ENCODE results near the gene ZNF804B.

Gene ZNF804B

DNA sequence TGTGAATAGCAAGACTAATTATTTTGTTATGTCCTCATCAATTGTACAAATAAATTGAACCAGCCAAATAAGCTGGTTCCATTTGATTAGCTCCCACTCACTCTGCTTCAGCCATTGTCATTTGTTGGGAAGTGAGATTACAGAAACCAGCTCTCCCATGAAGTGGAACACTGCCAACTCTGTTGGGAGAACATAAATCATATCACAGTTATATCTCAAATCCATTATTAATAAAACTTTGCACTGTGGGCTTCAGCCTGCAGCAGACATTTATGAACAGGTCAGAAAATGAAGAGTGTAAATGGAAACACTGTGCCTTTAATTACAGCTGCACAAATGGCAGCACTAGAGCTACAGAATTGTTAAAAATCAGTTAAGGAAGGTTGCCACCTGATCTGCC is 82.7 kb downstream of the ZNF804B start:
- DNase-seq = no peak

DNA sequence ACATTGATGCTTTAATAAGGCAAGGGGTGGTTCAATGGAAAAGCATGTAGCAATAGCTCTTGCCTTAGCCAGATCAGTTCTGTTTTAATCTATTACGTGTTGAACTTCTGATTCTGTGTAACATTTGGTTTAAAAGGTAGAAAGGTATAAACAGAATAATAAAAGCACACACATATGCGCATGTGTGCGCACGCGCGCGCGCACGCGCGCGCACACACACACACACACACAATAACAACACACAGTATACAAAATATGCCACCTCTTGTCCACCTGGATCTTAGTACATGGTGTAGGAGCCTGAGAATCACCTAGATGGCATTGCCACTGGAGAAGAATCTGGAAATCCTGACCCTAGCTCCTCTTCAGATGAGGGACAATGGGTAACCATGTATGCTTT is 85.6 kb downstream of the ZNF804B start:
- no peak for DNase-seq

DNA sequence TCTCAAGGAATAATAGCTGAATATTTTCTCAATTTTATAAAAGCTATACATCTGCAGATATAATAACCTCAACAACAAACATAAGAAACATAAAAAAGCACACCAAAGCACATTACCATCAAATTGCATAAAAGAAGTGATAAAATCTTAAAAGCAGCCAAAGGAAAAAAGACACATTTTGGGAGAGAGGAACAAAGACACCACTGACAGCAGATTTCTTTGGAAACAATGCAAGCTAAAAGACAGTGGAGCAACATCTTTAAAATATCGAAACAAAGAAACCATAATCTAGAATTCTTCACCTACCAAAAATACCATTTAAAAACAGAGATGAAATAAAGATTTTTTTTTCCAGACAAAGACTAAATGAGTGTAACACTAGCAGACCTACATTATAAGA is 91.7 kb downstream of the ZNF804B start:
- DNase-seq = no peak

DNA sequence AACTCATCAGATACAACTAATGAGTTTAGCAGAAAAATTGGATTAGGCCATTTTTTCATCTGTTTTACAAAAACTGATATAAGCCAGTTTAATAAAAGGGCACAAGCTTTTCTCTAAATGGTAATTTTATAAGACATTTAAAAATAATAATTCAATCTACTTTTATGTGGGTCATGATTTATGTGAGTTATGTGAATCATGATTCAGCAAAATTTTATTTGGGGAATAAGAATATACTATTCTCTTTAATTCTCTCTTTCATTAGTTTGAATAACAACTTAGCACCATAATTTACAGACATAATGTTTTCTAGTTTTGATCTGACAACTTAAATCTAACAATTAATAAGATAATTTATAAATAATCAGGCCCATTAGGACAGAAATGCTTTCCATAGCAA is 99.8 kb downstream of the ZNF804B start:
- DNase-seq = no peak

DNA sequence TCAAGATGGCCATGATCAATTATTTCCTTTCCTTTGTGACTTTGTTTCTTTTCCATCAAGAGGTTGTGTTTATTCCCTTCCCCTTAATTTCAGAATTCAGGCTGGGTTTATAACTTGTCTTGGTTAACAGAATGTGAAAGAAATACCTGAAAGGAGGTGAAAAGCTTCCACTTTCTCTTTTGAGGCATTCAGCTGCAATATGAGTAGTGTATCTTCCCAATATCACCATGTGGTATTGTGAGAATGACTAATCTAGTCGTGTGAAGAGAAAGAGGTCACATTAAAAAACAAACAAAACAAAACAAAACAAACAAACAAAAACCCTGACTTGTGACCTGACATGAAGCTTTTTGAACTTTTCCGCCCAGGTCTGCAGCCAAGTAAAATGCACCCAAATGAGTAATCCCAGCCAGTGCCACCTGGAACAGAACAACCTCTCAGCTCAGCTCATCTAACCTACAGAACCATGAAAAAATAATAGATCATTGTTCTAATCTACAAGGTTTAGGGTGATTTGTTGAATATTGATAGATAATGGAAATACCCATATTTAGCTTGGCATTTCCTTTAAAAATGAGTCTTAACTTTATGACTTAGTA is 106.9 kb downstream of the ZNF804B start:
- DNase-seq = no peak

DNA sequence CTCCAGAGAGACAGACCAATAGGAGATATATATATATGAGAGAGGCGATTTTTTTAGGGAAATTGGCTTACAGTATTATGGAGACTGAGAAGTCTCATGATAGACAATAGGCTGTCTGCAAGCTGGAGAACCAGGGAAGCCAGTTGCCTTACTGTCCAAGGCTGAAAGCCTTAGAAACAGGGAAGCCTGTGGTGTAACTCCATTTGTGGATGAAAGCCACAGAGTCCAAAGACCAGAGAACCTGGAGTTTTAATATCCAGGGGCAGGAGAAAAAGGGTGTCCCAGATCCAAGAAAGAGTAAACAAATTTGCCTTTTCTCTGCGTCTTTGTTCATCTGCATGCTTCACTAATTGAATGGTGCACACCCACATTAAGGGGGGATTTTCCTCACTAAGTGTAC is 107.7 kb downstream of the ZNF804B start:
- no peak for DNase-seq

DNA sequence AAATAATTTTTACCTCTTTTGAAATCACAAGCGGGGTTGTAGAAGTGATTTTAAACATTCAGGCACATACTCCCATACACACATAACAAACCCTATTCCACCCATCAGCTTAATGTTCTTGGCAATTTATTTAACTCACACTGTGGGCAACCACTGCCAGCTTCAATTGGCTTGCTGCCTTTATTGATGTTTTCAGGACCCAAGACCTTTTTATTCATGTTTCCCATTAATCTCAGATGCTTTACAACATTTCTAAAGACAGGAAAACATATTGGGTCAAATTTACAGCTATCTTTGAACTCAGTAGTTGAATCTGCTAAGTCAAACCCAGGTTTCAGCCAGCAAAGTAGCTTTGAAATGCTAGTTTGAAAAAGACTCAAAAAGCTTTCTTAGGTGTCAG is 109.0 kb downstream of the ZNF804B start:
- no peak for DNase-seq

DNA sequence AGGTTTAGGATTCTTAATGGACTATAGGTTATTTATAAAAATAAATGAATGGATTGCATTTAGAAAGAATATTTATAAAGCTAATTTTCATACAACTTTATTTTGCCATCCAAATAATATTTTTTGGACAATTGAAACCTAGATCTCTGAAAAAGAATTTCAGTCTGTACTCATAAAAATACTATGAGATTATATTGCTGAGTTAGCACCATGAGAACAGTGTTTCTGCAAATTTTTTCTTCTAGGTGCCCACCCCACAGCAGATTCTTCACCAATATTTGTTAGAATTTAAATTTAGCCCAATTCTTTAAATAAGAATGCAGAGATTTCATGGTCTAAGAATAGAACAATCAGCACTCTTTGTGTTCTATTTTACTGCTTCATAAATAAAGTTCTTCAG is 121.6 kb downstream of the ZNF804B start:
- DNase-seq = no peak

DNA sequence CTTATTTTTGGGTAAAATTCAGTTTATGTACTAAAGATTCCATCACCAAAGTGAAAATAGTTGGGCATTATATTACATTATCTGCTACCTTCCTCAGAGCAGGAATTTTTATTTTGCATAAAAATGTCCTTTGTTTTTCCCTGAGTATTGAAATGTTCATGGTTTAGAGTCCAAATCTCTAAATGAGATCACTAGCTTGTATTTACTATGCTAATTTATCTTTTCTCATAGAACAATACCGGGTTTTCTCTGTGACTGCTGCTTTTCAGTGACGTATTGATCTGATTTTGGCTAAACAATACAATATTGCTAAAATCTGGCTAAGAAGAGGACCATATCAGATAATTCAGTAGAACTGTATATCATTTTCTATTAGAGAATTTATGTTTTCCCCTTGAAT is 125.6 kb downstream of the ZNF804B start:
- DNase-seq = no peak

DNA sequence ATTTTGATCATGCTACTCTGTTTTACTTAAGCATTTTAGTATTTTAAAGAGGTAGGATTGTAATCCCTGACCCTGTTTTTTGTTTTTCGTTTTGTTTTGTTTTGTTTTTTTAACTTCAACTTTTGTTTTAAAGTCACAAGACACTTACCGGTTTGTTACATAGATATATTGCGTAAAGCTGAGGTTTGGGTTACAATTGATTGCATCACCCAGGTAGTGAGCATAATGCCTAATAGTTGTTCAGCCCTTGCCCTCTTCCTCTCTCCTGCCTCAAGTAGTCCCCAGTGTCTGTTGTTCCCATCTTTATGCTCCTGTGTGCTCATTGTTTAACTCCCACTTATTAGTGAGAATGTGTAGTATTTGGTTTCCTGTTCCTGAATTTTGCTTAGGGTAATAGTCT is 129.2 kb downstream of the ZNF804B start:
- no peak for DNase-seq

DNA sequence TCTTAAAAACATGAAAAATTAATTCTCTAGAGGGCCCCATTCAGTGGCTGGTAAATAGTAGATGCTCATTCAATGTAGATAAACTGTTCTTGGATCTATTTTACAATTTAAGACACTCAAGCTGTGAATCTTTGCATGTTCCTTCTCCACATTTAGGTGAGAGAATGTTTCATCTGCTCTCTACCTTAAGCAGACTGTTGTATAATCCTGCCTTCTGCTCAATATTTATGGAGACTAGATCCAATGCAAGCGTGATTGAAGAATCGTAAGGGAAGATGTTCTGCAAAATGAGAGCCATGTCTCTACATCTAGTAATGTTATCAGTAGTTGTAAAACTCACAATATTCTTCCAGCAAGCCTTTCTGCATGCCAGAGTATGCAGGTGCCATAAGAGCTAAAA is 151.0 kb downstream of the ZNF804B start:
- no peak for DNase-seq

DNA sequence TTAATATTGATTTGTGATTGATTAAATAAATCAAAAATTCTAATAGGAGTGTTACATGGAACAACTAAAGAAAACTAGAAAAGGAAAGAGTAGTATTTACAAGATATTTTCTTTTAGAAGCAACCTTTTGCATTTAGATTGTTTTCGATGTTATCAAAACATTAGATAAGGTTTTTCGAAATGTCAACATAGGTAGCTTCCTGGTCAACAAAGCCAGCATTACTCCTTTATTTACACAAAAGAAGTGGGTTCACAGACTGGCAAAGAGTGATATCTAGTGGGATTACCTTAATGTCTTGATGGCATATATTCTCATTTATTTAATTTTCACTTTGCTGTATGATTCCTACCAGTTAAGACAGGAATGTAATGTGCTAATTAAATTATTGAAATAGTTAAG is 153.4 kb downstream of the ZNF804B start:
- DNase-seq = no peak

DNA sequence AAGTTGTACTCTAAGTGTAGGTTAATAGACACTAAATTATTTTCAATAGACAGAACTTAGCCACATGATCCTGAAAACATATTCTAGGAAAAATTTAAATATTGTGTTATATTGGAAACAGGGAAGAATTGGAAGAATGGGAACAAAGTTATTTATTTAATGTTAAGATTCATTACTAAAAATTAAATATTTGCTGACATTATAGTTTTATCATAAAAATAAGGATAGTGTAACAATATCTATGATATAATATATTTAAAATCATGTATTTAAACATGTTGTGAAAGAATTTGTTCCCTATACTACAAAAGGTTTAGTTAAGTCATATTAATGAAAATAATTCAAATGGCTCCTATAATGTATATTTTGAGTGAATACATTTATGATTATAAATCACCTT is 156.1 kb downstream of the ZNF804B start:
- no peak for DNase-seq

DNA sequence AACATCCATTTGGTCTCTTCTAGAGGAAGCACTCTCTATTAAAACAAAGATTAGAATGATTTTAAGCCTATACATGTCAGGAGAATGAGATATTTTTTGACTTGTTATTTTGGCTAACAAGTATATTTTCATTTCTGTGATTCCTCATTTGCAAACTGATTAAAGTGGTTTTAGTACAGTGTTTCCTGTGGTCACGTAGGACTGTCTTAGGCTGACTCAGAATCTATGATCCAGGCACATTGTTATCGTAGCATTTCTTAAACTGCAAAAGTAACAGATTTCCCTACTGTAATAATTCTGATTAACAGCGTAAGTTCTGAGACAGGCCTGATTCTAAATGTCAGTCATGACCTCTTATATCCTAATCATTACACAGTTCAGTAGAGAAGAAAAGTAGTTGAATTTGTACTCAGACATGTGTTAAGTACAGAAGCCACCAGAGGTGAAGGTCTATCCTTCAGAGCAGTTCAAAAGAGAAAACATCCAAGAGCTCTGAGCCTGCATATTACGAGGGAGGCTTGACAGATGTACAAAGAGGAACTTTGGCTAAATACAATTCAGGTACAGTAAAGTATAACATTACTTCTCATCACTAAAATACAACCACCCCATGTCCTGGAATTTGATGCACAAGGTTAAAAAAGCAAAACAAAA is 160.1 kb downstream of the ZNF804B start:
- DNase-seq = no peak

DNA sequence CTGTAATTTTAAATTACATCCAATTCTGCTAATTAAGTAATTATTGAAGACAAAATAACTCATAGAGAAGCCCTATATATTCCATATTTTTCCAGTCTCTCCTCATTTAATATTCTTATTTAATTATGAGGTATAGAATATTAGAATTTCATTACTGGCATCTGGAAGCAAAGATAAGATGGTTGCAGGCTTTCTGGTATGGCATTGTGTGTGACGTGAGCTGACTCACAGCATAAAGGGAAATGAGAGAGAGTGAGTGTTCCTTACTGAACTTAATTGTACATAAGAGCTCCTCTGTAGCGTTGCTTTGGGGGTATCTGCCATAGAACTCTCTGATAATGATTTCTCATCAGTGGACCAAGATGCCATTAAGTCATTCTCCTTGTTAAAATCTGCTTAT is 163.4 kb downstream of the ZNF804B start:
- no peak for DNase-seq

DNA sequence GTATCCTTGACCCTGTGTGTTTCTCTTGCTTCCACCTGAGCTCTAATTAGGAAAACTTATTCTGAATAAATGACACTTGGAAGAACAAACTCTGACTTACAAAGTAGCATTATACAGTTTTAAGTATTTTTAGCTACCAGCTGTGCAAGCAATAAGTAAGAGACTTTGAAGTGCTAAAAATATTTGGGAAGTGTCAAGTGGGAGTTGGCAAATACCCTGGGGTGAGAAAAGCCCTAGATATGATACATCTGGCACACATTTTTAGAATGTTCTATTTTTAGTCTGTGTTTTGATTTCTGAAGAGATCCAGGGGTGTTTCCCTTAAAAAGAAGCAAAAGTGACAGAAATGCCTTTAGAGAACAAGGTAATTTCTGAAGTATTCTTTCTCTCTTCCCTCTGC is 168.8 kb downstream of the ZNF804B start:
- no peak for DNase-seq

DNA sequence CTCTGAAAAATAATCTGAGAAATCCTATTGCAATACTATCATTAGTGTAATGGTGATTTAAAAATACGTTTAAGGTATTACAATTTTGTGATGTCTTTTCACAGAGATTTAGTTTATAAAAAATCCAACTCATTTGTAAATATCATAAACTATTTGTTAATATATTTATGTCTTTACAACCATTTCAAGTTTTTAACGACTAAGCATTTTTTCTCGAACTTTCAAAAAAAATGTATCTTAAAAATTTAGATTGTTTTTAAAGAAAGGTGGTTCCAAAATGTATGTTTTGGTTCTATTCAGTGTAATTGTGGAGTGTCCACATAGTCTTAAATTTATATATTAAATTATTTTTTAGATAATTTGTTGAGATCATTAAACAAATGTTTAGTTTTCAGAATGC is 170.2 kb downstream of the ZNF804B start:
- no peak for DNase-seq

DNA sequence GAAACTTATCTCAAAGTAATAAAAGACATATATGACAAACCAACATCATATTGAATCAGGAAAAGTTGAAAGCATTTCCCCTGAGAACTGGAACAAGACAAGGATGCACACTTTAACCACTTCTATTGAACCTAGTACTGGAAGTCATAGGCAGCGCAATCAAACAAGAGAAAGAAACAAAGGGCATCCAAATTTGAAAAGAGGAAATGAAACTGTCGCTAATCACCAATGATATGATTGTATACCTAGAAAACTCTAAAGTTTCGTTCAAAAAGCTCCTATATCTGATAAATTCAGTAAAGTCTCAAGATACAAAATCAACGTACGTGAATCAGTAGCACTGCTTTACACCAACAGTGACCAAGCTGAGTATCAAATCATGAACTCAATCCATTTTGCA is 173.8 kb downstream of the ZNF804B start:
- no peak for DNase-seq

DNA sequence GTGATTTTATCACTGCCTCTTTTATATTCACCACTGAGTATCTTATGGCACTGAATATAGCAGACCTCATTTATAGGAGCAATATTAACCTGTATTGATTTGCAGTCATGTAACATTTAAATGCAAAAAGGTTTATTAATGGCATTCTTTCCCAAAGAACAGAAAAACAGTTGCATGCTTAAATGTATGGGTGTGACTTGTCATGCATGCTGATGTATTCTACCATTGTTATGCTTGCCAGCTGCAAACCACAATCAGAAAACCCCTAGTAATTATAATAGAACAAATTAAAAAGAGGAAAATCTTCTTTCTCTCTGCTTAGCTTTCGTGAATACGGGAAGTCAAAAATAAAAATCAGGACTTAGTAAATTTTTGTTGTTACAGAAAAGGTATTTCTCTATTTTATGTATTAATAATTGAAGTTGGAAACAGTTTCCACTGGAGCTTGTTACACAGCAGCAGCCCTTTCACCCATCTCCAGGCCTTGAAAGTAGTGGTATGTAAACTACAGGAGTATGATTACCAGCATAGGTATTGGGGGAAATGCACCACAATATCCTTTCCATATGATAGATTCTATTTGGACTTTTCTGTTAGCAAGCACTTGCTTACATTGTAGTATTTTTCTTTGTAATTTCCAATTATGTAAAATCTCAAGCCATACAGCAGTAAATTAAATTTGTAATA is 183.5 kb downstream of the ZNF804B start:
- no peak for DNase-seq

DNA sequence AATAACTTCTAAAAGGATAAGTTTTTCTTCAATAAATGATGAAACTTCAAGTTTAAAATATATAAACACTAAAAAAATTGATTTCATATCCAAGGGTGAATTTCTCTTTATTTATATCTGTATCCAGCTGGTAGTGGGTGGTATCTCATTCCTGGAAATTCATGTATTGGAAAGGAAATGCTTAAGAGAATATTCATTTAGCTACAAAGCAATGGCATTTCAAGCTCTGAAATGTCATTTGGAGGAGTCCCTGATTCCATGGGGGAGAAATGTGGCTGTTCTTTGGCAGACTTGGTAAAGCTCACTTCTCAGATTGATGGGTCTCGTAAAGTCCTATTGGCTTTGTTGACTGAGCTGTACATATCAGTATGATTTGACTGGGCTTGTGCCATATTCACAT is 192.3 kb downstream of the ZNF804B start:
- DNase-seq = no peak

DNA sequence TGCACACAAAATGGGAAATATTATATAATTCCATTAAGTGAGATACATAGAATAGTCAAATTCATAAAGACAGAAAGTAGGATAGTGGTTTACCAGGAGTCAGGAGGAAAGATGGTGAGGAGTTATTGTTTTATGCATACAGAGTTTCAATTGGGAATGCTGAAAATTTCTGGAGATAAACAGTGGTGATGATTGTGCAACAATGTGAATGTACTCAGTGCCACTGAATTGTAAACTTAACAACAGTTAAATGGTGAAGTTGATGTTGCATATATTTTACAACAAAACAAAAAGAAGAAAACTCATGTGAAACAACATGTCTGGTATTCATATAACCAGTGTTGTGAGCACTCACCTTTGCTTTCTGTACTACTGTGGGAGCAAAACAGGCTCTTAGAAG is 204.9 kb downstream of the ZNF804B start:
- no peak for DNase-seq

DNA sequence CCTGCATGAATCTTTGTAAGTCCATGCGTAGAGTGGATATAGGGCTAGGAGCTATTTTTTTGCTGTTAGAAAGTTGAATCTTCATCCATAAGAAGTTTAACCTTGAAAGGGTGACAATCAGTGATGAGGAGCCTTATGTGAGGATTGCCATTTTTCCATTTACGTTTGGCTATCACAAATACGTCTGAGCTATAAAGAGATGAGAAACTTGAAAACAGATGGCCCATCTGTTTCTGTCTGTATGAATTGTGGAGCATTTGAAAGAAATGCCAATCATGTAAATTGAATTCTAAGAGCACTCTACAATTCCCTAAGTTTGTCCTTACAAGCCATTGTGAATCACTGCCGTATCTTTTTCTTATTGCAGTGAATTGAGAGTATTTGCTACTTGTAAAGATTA is 205.9 kb downstream of the ZNF804B start:
- no peak for DNase-seq

DNA sequence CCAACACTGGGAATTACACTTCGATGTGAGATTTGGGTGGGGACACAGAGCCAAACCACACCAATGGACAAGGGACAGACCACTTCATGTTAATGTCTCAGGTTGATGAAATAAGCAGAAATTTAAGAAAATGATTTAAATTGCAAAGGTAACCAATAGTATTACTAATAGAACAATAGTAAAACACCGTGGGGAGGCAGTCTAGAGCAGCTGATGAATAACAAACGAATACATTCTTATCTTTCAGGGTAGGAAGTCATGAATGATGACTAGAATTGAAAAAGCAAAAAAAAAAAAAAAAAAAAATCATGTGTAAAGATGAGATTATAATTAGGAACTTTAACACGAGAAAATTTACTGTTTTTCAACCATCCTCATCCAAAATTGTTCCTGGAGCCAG is 207.9 kb downstream of the ZNF804B start:
- no peak for DNase-seq

DNA sequence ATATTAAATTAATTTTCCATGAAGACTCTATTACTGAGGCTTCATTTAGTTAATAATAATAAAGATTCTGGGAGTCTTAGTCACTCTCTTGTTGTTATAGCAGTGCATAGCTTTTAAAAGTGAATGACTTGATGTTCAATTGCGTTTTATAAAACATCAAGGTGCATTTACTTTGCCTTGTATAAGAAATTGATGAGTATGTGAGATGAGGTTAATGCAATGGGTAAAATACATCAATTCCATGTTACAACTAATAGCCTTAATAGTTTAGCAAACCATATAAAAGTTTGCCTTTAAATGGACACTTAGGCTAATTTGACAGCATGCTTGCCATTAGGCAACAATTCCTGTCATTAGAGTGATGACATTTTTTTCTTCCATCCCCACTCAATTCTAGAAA is 209.7 kb downstream of the ZNF804B start:
- no peak for DNase-seq

DNA sequence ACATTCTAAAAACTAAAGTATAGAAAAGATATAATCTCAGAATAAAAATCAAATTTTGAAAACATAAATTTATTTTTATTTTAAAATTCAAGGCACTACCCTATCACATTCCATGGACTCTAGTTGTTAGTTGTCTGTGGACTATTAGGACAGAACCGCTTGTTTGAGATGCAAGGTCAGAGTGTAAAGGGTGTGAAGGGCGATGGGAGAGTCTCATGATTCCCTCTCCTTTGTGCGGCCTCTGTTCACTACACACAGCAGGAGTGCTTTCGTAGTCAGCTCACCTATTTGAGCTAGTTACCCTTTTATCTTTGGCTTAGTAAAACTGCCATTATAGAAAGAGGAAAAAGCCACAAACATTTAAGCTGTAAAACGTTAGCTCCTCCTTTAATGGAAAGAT is 225.8 kb downstream of the ZNF804B start:
- no peak for DNase-seq

All from CD4-positive, alpha-beta T cell treated with Interleukin-12 subunit alpha and Interleukin-12 subunit beta, for 1 hour (primary cell).